ENCODE measurements around the gene PEAK1. TPM values are rescaled to one million over a fixed set of nuclear protein-coding genes. Genes with fewer than 3 reads are reported as not detected.

The PEAK1 gene
- total RNA-seq, 1 experiment from 2014 or later, result 21.2 TPM

GRCh38 chr15:77356305-77356704, 63.6 kb downstream of the PEAK1 start:
- Mint-ChIP-seq H3K27me3 (ENCODE audit: low read depth) (no peaks in the 10 kb centered on the region), H3K4me3 (no peak overlapping the region), H3K4me1 (peaks cover under 1 to 4% of the 10 kb centered on the region in 2 experiments), H3K36me3 (ENCODE audit: insufficient read depth in 1 of 3, low read depth in 3 of 3) (no peaks in the 10 kb centered on the region), H3K9me3 (no peaks in the 10 kb centered on the region), H3K27ac (no peak overlapping the region)
- TF ChIP-seq CTCF (conservative IDR thresholded peaks at IDR 0.05), result no peak
- Histone ChIP-seq H2AFZ (ENCODE audit: low read length) (no peak overlapping the region), H2BK15ac (ENCODE audit: low read depth, low read length) (no peak overlapping the region), H3K79me1 (ENCODE audit: insufficient read depth, low read depth, low read length, poor library complexity, severe bottlenecking) (no peaks in the 10 kb centered on the region), H3K9ac (ENCODE audit: extremely low read depth, insufficient read length, low read length) (no peak overlapping the region), H3K4me1 (ENCODE audit: insufficient read depth, low read length) (peaks cover 2% of the 10 kb centered on the region; the same call in 1 of the 2 replicates), H3T11ph (ENCODE audit: low read length) (no peak overlapping the region), H3K9me3 (ENCODE audit: control insufficient read depth, low read depth, low read length) (no peaks in the 10 kb centered on the region), H3K4me2 (ENCODE audit: insufficient read depth, insufficient read length, low read length) (no peak overlapping the region), H2BK5ac (ENCODE audit: insufficient read length, low read length) (no peak overlapping the region), H4K20me1 (ENCODE audit: control insufficient read depth, insufficient read depth, insufficient read length) (peaks cover 5% of the 10 kb centered on the region), H3K4ac (ENCODE audit: low read depth, low read length) (no peak overlapping the region), H3K23ac (ENCODE audit: insufficient read length, low read depth, low read length) (no peak overlapping the region), H2BK12ac (ENCODE audit: insufficient read length, low read depth, low read length) (no peak overlapping the region), H3K18ac (ENCODE audit: insufficient read length, low read depth, low read length) (no peak overlapping the region), H2BK20ac (ENCODE audit: low read depth, low read length, poor library complexity, severe bottlenecking) (no peak overlapping the region), H3K27me3 (ENCODE audit: insufficient read depth, low read length) (no peaks in the 10 kb centered on the region), H2AK5ac (ENCODE audit: insufficient read length, low read length) (no peak overlapping the region), H3K27ac (ENCODE audit: insufficient read length, low read depth, low read length) (no peak overlapping the region), H2BK120ac (ENCODE audit: low read depth, low read length, poor library complexity, severe bottlenecking) (no peak overlapping the region), H3K56ac (ENCODE audit: insufficient read length, low read depth, low read length) (no peak overlapping the region), H4K8ac (replicated peaks; ENCODE audit: insufficient read length, low read depth, low read length) (no peak overlapping the region), H3K23me2 (ENCODE audit: insufficient read length, low read depth, low read length, poor library complexity, severe bottlenecking) (no peaks in the 10 kb centered on the region), H3K14ac (ENCODE audit: insufficient read depth, low read length) (no peak overlapping the region), H3K79me2 (ENCODE audit: insufficient read depth, low read length) (no peaks in the 10 kb centered on the region), H4K5ac (ENCODE audit: insufficient read length, low read depth, low read length) (no peak overlapping the region), H4K91ac (ENCODE audit: insufficient read length, low read depth, low read length) (no peak overlapping the region)
- WGBS (ENCODE audit: extremely low coverage, insufficient read length, low lambda C conversion rate), result no CpG with 5 or more reads among the region's 3 CpGs
- no peak for DNase-seq

Measured in H9 (cell line).